Measurements from ENCODE around the gene AGFG2. TPM values are rescaled to one million over a fixed set of nuclear protein-coding genes. Genes with fewer than 3 reads are reported as not detected.

AGFG2 gene
- total RNA-seq, 1 experiment from 2014 or later = 30.4 TPM

- Histone ChIP-seq H2AFZ (no peak overlapping the region), H4K20me1 (ENCODE audit: insufficient read depth) (no peaks in the 10 kb centered on the region), H3K27me3 (ENCODE audit: insufficient read depth, low read depth) (no peaks in the 10 kb centered on the region), H3K27ac (no peak overlapping the region), H3K36me3 (ENCODE audit: low read depth) (no peaks in the 10 kb centered on the region), H3K4me3 (no peak overlapping the region), H3F3A (ENCODE audit: insufficient read depth, low read depth) (peaks cover 10% of the 10 kb centered on the region; the same call in 1 of the 2 replicates), H3K9me3 (ENCODE audit: insufficient read depth, low read depth) (no peaks in the 10 kb centered on the region), H3K4me2 (no peak overlapping the region), H3K9me2 (ENCODE audit: insufficient read depth) (no peaks in the 10 kb centered on the region), H3K79me2 (ENCODE audit: low read depth) (no peaks in the 10 kb centered on the region), H3K4me1 (replicated peaks; ENCODE audit: insufficient read depth) (peaks cover 18% of the 10 kb centered on the region)
- TF ChIP-seq EZH2 (IDR thresholded peaks at IDR 0.05; ENCODE audit: low read depth) (no peak), CTCF (conservative IDR thresholded peaks at IDR 0.05) (no peak)
- CTCF ChIA-PET = no interaction called here
- intact Hi-C loops (cut with micrococcal nuclease; ENCODE audit: unreplicated experiment) = no loop called here
- POLR2A ChIA-PET (ENCODE audit: unreplicated experiment) = interaction anchor here (0.7 to 0.8 kb wide), 2 partner anchors 11 to 170 kb away, joined by 3 to 4 read pairs; partner anchors contain the start of gene ZCWPW1
- DNase-seq = no peak
- no TSS peak for BruUV-seq (replicated peaks)
These were observed 59.4 kb downstream of the AGFG2 start for GRCh38 chr7:100598425-100598824.

GRCh38 chr7:100599911-100600729, 61.1 kb downstream of the AGFG2 start:
- CTCF ChIA-PET = no interaction called here
- intact Hi-C loops (cut with micrococcal nuclease; ENCODE audit: unreplicated experiment) = no loop called here
- TF ChIP-seq EZH2 (IDR thresholded peaks at IDR 0.05; ENCODE audit: low read depth) = no peak
- TF ChIP-seq CTCF (conservative IDR thresholded peaks at IDR 0.05) = no peak; the same call in 1 of the 2 replicates
- DNase-seq = no peak
- POLR2A ChIA-PET (ENCODE audit: unreplicated experiment) = interaction anchor here (0.6 kb wide), 1 partner anchor 94 kb away, joined by 6 read pairs; no protein-coding TSS in a partner anchor
- Histone ChIP-seq H3K27me3 (ENCODE audit: insufficient read depth, low read depth) (no peaks in the 10 kb centered on the region), H3K9me2 (ENCODE audit: insufficient read depth) (no peaks in the 10 kb centered on the region), H3K9me3 (ENCODE audit: insufficient read depth, low read depth) (no peaks in the 10 kb centered on the region), H3K27ac (no peak overlapping the region), H3K36me3 (ENCODE audit: low read depth) (no peaks in the 10 kb centered on the region), H3K4me1 (replicated peaks; ENCODE audit: insufficient read depth) (peaks cover 24% of the 10 kb centered on the region), H3F3A (ENCODE audit: insufficient read depth, low read depth) (peaks cover 15% of the 10 kb centered on the region; the same call in 1 of the 2 replicates), H4K20me1 (ENCODE audit: insufficient read depth) (no peaks in the 10 kb centered on the region), H3K79me2 (ENCODE audit: low read depth) (no peaks in the 10 kb centered on the region), H3K4me2 (no peak overlapping the region), H3K4me3 (no peak overlapping the region), H2AFZ (no peak overlapping the region)
- BruUV-seq (replicated peaks) = no TSS peak

GRCh38 chr7:100600730-100601038, 61.7 kb downstream of the AGFG2 start:
- TF ChIP-seq CTCF (conservative IDR thresholded peaks at IDR 0.05) = no peak; the same call in 1 of the 2 replicates
- TF ChIP-seq EZH2 (IDR thresholded peaks at IDR 0.05; ENCODE audit: low read depth) = no peak
- no TSS peak for BruUV-seq (replicated peaks)

More at GRCh38 chr7:100600730-100601038, 61.7 kb downstream of the AGFG2 start:
- ChIA-PET CTCF (no interaction called here), POLR2A (ENCODE audit: unreplicated experiment) (no interaction called here)
- Histone ChIP-seq H3K4me3 (no peak overlapping the region), H3K27ac (no peak overlapping the region), H3K27me3 (ENCODE audit: insufficient read depth, low read depth) (no peaks in the 10 kb centered on the region), H3K79me2 (ENCODE audit: low read depth) (no peaks in the 10 kb centered on the region), H2AFZ (no peak overlapping the region), H4K20me1 (ENCODE audit: insufficient read depth) (no peaks in the 10 kb centered on the region), H3K4me2 (no peak overlapping the region), H3K36me3 (ENCODE audit: low read depth) (no peaks in the 10 kb centered on the region), H3K9me2 (ENCODE audit: insufficient read depth) (no peaks in the 10 kb centered on the region), H3F3A (ENCODE audit: insufficient read depth, low read depth) (peaks cover 15% of the 10 kb centered on the region; the same call in 1 of the 2 replicates), H3K9me3 (ENCODE audit: insufficient read depth, low read depth) (no peaks in the 10 kb centered on the region), H3K4me1 (replicated peaks; ENCODE audit: insufficient read depth) (peaks cover 24% of the 10 kb centered on the region)
- intact Hi-C loops (cut with micrococcal nuclease; ENCODE audit: unreplicated experiment) = no loop called here
- no peak for DNase-seq
